Stomach (tissue), 9 donors: Measurements from ENCODE around the gene KAT7. TPM values are rescaled to one million over a fixed set of nuclear protein-coding genes. Genes with fewer than 3 reads are reported as not detected.
A peak's percentile ranks its signal among the peaks of the same experiment; 100 is the strongest.
"Not testable (repeated sequence)": the region's sequence is repeated elsewhere in the genome, so short reads cannot be mapped to it uniquely, and the experiment has no call there.

Source experiments
- DNase-seq, 2 donors: peaks; one replicate each; pipeline versions ENCODE4 v3.0.0 to v3.0.0-alpha.2; 2013 to 2019
- H3K27ac ChIP-seq, 5 donors: fragments of 200-600 bp in 4 of 5; sonication (generic) in 4 of 5; one replicate each; pipeline ENCODE4 v1.5.1; 2013 to 2019; ENCODE audit warnings: mild to moderate bottlenecking in 1 of 5, moderate library complexity in 1 of 5
- H3K27me3 ChIP-seq, 3 donors: fragments of 200-600 bp; sonication (generic); one replicate each; pipeline ENCODE4 v1.5.1; 2017 to 2019; ENCODE audit warnings: mixed run types in 1 of 3
- H3K36me3 ChIP-seq, 4 donors: fragments of 200-600 bp; sonication (generic); 1 replicate in 3 of 4; 2 replicates in 1 of 4; pipeline ENCODE4 v1.5.1; 2016 to 2019
- H3K4me1 ChIP-seq, 4 donors: fragments of 200-600 bp; sonication (generic); one replicate each; pipeline ENCODE4 v1.5.1; 2016 to 2019
- H3K4me3 ChIP-seq, 4 donors: fragments of 200-600 bp; sonication (generic) in 3 of 4; one replicate each; pipeline ENCODE4 v1.5.1; 2016 to 2019; ENCODE audit warnings: mild to moderate bottlenecking in 1 of 4
- H3K9me3 ChIP-seq, 4 donors: fragments of 200-600 bp; sonication (generic); one replicate each; pipeline ENCODE4 v1.5.1; 2016 to 2019
- CTCF ChIP-seq, 7 experiments: fragments of 450-650 bp in 4 of 7; fragments of 200-600 bp in 3 of 7; sonication (generic) in 3 of 7; IDR thresholded peaks; one replicate each; pipeline ENCODE4 v1.5.1; 2016 to 2019; ENCODE audit warnings: antibody characterized with exemption in 7 of 7, control low read depth in 2 of 7, mild to moderate bottlenecking in 1 of 7
- EP300 ChIP-seq: sonication (generic); formaldehyde crosslinking; IDR thresholded peaks from one replicate; pipeline ENCODE4 v1.6.1; 2017; ENCODE audit warnings: antibody characterized with exemption
- POLR2A ChIP-seq, 4 donors: fragments of 450-650 bp; IDR thresholded peaks; one replicate each; pipeline ENCODE4 v1.6.1; 2016; ENCODE audit warnings: antibody characterized with exemption in 4 of 4, control low read depth in 2 of 4, mild to moderate bottlenecking in 1 of 4, moderate library complexity in 1 of 4
- POLR2AphosphoS5 ChIP-seq, 3 donors: sonication (generic); formaldehyde crosslinking; IDR thresholded peaks; one replicate each; pipeline ENCODE4 v1.6.1; 2016; ENCODE audit warnings: antibody characterized with exemption in 3 of 3
- WGBS, 5 donors: extraction: QIAGEN DNeasy Blood & Tissue Kit in 3 of 5; methylation state at CpG; one replicate each; pipeline versions ENCODE4 v1.1.5 to v1.1.7; 2013 to 2018; 5-methylcytosine and 5-hydroxymethylcytosine counted together
- intact Hi-C: fragments of 100-400 bp; cut with DNase I; formaldehyde crosslinking; loops from one replicate; pipeline ENCODE4 v1.15.1; 2023; ENCODE audit warnings: low total_unique reads
- polyA plus RNA-seq, 3 donors: library from polyadenylated mRNA; stranded (reverse); fragments of 200-250 nt; gene quantifications; one replicate each; pipeline ENCODE4 v1.2.3, GENCODE V29; 2013
- total RNA-seq, 5 donors: library from RNA; depleted of rRNA; stranded (reverse); fragments of >200 nt; gene quantifications; one replicate each; pipeline versions ENCODE4 v1.1.0 to v1.2.3, GENCODE V29; 2014 to 2016
- donor health status: healthy with polysubstance abuse.
- donor health status: Bipolar disorder and iron deficiency.
- donor health status: healthy.

The KAT7 gene
- total and polyA plus RNA-seq, 8 donors, result 5.0 to 92.4 (median 16.0) TPM

GRCh38 chr17:49821466-49821865 is 33.0 kb downstream of the KAT7 start:
- no peak for DNase-seq
- Histone ChIP-seq H3K4me1 (peaks cover 16 to 66% (median 45%) of the 10 kb centered on the region in 4 donors), H3K27ac (peak overlapping the region in 3 of 5 donors; percentile 26 to 66 (median 27)), H3K27me3 (no peaks in the 10 kb centered on the region), H3K4me3 (no peak overlapping the region), H3K9me3 (no peaks in the 10 kb centered on the region), H3K36me3 (peaks cover 59 to 100% (median 94%) of the 10 kb centered on the region in 4 donors)
- WGBS, 5 donors, result 63 to 83% (median 66%) methylated on average over 2 of the region's 2 CpGs
- intact Hi-C loops, result no loop called here
- TF ChIP-seq EP300 (no peak), POLR2A (IDR thresholded peaks at IDR 0.05) (no peak), CTCF (IDR thresholded peaks at IDR 0.05) (no peak), POLR2AphosphoS5 (IDR thresholded peaks at IDR 0.05) (no peak)

GRCh38 chr17:49821916-49822315 is 33.4 kb downstream of the KAT7 start:
- H3K27me3 ChIP-seq, result no peaks in the 10 kb centered on the region
- WGBS, 5 donors, result 36 to 71% (median 61%) methylated on average over 1 of the region's 1 CpG
- H3K36me3 ChIP-seq, result peaks cover 63 to 100% (median 94%) of the 10 kb centered on the region in 4 donors
- peak; percentile 70 to 80 for DNase-seq
- intact Hi-C loops, result no loop called here
- no peaks in the 10 kb centered on the region for H3K9me3 ChIP-seq
- no peak overlapping the region for H3K4me3 ChIP-seq
- H3K4me1 ChIP-seq, result peaks cover 16 to 61% (median 42%) of the 10 kb centered on the region in 4 donors
- TF ChIP-seq EP300, result no peak
- TF ChIP-seq POLR2AphosphoS5 (IDR thresholded peaks at IDR 0.05), result no peak
- no peak for TF ChIP-seq CTCF (IDR thresholded peaks at IDR 0.05)
- no peak for TF ChIP-seq POLR2A (IDR thresholded peaks at IDR 0.05)
- peak overlapping the region in 4 of 5 donors; percentile 26 to 66 (median 30) for H3K27ac ChIP-seq

- no peaks in the 10 kb centered on the region for H3K27me3 ChIP-seq
- intact Hi-C loops, result no loop called here
- no peak for DNase-seq
- TF ChIP-seq CTCF (IDR thresholded peaks at IDR 0.05) (no peak), POLR2A (IDR thresholded peaks at IDR 0.05) (no peak), EP300 (no peak), POLR2AphosphoS5 (IDR thresholded peaks at IDR 0.05) (no peak)
- H3K4me3 ChIP-seq, result no peak overlapping the region
- peak overlapping the region in 1 of 5 donors; percentile 26 for H3K27ac ChIP-seq
- H3K4me1 ChIP-seq, result peaks cover 16 to 52% (median 37%) of the 10 kb centered on the region in 4 donors
- 68 to 81% (median 77%) methylated on average over 2 of the region's 2 CpGs for whole genome bisulfite sequencing, 5 donors
- peaks cover 62 to 100% (median 94%) of the 10 kb centered on the region in 4 donors for H3K36me3 ChIP-seq
- no peaks in the 10 kb centered on the region for H3K9me3 ChIP-seq
Measured at GRCh38 chr17:49822829-49823228, 34.3 kb downstream of the KAT7 start.

- H3K9me3 ChIP-seq, result no peaks in the 10 kb centered on the region
- TF ChIP-seq POLR2AphosphoS5 (IDR thresholded peaks at IDR 0.05), result no peak
- TF ChIP-seq POLR2A (IDR thresholded peaks at IDR 0.05), result no peak
- intact Hi-C loops, result no loop called here
- peaks cover 60 to 100% (median 94%) of the 10 kb centered on the region in 4 donors for H3K36me3 ChIP-seq
- H3K27me3 ChIP-seq, result no peaks in the 10 kb centered on the region
- WGBS, 5 donors, result 86 to 94% (median 90%) methylated on average over 2 of the region's 2 CpGs
- H3K4me1 ChIP-seq, result peaks cover 16 to 52% (median 36%) of the 10 kb centered on the region in 4 donors
- H3K27ac ChIP-seq, result no peak overlapping the region
- no peak overlapping the region for H3K4me3 ChIP-seq
- no peak for DNase-seq
Measured at GRCh38 chr17:49823614-49824013, 35.1 kb downstream of the KAT7 start.

GRCh38 chr17:49825645-49826044 is 37.2 kb downstream of the KAT7 start:
- 41 to 70% (median 69%) methylated on average over 2 of the region's 2 CpGs for WGBS, 5 donors
- H3K27me3 ChIP-seq, result no peaks in the 10 kb centered on the region
- H3K4me3 ChIP-seq, result no peak overlapping the region
- intact Hi-C loops, result no loop called here
- peaks cover 16 to 35% (median 27%) of the 10 kb centered on the region in 4 donors for H3K4me1 ChIP-seq
- no peak overlapping the region for H3K27ac ChIP-seq
- H3K9me3 ChIP-seq, result no peaks in the 10 kb centered on the region
- TF ChIP-seq POLR2AphosphoS5 (IDR thresholded peaks at IDR 0.05) (no peak), POLR2A (IDR thresholded peaks at IDR 0.05) (no peak)
- peaks cover 63 to 98% (median 95%) of the 10 kb centered on the region in 4 donors for H3K36me3 ChIP-seq
- no peak for DNase-seq

GRCh38 chr17:49828325-49828724 is 39.8 kb downstream of the KAT7 start:
- intact Hi-C loops, H3K4me3 ChIP-seq, H3K27me3 ChIP-seq, DNase-seq, H3K9me3 ChIP-seq: not testable (repeated sequence)
- 40 to 54% (median 46%) methylated on average over 2 of the region's 2 CpGs for WGBS, 5 donors
- Histone ChIP-seq H3K27ac (peak overlapping the region in 1 of 5 donors; percentile 14), H3K4me1 (peaks cover 0 to 18% (median 4%) of the 10 kb centered on the region in 4 donors), H3K36me3 (peaks cover 45 to 98% (median 92%) of the 10 kb centered on the region in 4 donors)
